Measurements from ENCODE around the gene RHOBTB1. TPM values are rescaled to one million over a fixed set of nuclear protein-coding genes. Genes with fewer than 3 reads are reported as not detected.

The RHOBTB1 gene
- total RNA-seq, 1 donor from 2014 or later: 15.8 TPM

- H3K9me3 Mint-ChIP-seq: peaks cover 3% of the 10 kb centered on the region
- H3K4me3 Mint-ChIP-seq: no peak overlapping the region
- no peak overlapping the region for H3K27ac Mint-ChIP-seq (ENCODE audit: unreplicated experiment)
- no peaks in the 10 kb centered on the region for H3K36me3 Mint-ChIP-seq (ENCODE audit: low read depth)
- H3K27me3 Mint-ChIP-seq (ENCODE audit: low read depth): no peaks in the 10 kb centered on the region
- DNase-seq (ENCODE audit: low read depth, low spot score): no peak
- H3K4me1 Mint-ChIP-seq: no peaks in the 10 kb centered on the region
- TF ChIP-seq, protein P1, sequence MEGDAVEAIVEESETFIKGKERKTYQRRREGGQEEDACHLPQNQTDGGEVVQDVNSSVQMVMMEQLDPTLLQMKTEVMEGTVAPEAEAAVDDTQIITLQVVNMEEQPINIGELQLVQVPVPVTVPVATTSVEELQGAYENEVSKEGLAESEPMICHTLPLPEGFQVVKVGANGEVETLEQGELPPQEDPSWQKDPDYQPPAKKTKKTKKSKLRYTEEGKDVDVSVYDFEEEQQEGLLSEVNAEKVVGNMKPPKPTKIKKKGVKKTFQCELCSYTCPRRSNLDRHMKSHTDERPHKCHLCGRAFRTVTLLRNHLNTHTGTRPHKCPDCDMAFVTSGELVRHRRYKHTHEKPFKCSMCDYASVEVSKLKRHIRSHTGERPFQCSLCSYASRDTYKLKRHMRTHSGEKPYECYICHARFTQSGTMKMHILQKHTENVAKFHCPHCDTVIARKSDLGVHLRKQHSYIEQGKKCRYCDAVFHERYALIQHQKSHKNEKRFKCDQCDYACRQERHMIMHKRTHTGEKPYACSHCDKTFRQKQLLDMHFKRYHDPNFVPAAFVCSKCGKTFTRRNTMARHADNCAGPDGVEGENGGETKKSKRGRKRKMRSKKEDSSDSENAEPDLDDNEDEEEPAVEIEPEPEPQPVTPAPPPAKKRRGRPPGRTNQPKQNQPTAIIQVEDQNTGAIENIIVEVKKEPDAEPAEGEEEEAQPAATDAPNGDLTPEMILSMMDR (conservative IDR thresholded peaks at IDR 0.05): no peak
These were observed 42.0 kb upstream of the RHOBTB1 start for GRCh38 chr10:60985951-60986350.

DNA sequence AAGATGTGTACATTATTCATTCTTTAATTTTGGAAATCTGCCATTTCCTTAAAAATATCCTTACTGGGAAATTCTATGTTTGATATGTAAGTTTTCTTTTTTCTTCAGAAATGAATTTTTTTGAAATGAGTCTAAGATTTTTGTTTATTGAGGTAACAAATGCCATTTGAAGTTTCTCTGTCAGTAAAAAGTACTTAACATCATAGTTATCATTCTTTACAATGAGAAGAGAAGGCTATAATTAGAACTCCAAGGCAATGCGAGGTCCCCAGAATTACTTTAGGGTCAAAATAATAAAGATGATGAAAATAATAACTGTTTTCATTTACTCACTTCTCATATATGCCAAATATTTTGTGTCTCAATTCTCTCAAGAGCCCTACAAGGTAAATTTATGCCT is 37.0 kb upstream of the RHOBTB1 start:
- no peak for DNase-seq (ENCODE audit: low read depth, low spot score)
- Mint-ChIP-seq H3K4me3 (no peak overlapping the region), H3K27me3 (ENCODE audit: low read depth) (no peaks in the 10 kb centered on the region), H3K27ac (ENCODE audit: unreplicated experiment) (no peak overlapping the region), H3K4me1 (peaks cover 8% of the 10 kb centered on the region), H3K36me3 (ENCODE audit: low read depth) (no peaks in the 10 kb centered on the region), H3K9me3 (peaks cover 5% of the 10 kb centered on the region)
- TF ChIP-seq, protein P1 (conservative IDR thresholded peaks at IDR 0.05): no peak

DNA sequence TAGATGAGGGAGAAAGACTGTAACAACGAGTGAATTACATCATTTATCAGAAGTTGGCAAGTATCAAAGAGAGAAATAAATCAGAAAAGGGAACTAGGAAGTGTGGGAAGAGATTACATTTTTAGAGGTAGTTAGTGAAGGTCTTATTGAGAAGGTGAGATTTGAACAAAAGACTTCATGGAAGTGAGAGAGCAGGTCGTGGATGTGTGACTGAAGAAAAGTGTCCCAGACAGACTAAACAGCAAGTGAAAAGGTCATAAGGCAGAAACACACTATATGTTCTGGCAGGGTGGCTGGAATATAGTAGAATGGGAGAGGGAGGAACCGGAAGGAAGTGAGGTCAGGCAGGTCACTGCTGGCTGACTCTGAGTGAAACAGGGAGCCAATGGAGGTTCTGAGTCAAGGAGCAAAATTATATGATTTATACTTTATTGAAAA is 35.7 kb upstream of the RHOBTB1 start:
- DNase-seq (ENCODE audit: low read depth, low spot score): no peak
- Mint-ChIP-seq H3K4me1 (peaks cover 8% of the 10 kb centered on the region), H3K27me3 (ENCODE audit: low read depth) (no peaks in the 10 kb centered on the region), H3K4me3 (no peak overlapping the region), H3K36me3 (ENCODE audit: low read depth) (no peaks in the 10 kb centered on the region), H3K9me3 (peaks cover 5% of the 10 kb centered on the region), H3K27ac (ENCODE audit: unreplicated experiment) (no peak overlapping the region)
- TF ChIP-seq, protein P1 (conservative IDR thresholded peaks at IDR 0.05): no peak

DNA sequence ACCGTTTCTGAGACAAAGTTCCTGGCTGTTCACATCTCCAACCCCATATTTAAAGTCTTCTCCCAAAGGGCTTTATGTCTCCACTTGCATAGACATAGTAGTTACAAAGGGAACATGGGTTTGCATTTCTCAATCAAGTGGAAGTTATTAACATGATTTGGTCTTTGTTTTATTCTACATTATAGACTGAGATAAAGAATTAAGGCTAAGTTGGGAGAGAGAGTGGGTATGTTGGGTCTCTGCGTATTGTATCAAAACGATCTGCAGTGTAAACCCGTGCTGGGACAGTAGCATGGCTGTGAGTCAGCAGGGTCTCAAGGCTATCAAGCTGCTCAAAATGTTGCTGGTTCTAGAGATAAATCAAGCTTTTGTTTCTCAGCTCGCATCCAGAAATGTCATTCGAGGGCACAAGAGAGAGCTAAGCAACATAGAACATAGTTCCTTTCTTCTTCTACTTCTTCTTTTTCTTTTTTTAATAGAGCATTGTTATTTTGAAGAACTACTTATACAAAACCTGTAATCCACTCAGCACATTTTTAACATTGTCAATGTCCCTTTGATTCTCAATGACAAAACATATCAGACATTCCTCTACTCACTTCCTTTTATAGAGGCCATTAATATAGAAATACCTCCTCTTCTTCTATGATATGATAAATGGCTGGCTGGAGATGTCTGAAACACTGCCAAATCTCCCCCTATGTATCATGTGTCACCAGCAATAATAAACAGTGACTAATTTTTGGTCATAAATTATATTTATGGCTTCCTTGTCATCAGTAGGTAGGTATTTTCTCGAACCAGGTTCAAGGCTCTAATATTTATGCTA is 34.5 kb upstream of the RHOBTB1 start:
- no peak for DNase-seq (ENCODE audit: low read depth, low spot score)
- peaks cover 5% of the 10 kb centered on the region for H3K9me3 Mint-ChIP-seq
- H3K4me1 Mint-ChIP-seq: peaks cover 8% of the 10 kb centered on the region
- no peak overlapping the region for H3K27ac Mint-ChIP-seq (ENCODE audit: unreplicated experiment)
- TF ChIP-seq, protein P1 (conservative IDR thresholded peaks at IDR 0.05): no peak
- H3K36me3 Mint-ChIP-seq (ENCODE audit: low read depth): no peaks in the 10 kb centered on the region
- H3K4me3 Mint-ChIP-seq: no peak overlapping the region
- no peaks in the 10 kb centered on the region for H3K27me3 Mint-ChIP-seq (ENCODE audit: low read depth)

DNA sequence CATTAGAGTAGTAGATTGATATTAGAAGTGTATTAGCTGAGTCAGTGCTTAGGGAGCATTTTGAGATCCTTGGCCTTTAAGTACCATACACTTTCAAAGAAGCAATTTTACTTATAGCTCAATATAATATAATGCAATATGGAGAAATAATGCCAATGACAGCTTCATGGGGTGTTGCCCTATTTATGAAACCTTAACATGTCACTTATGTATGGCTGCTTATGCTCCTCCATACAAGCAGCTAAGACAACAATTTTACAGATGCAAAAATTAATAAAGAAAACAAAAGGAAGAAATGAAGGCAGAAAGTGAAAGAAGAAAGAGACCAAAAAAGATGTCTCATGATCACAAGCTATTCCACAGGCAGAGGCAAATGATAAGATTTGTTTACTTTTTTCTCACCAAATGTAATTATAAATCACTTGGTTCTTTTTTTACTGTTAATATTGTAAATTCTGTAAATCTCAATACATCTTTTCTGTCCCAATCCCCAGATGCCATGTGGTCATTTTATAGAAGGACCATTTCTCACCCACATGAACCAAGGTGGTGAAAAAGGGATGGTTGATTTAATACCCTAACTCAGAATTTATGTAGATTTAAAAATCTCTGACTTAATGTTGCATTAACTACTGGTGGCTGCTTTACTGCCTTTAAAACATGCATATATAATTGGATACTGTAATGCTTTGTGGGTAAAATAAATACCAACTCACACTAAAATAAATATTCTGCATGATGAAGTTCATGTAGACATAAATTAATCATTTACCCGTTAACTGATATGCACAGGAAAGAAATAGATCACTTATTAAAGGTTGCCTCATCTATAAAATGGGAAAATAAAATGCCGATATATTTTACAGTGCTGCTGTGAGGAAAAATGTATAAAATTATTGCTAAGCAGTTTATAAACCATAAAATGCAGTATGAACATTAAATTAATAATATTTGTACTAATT is 33.5 kb upstream of the RHOBTB1 start:
- H3K4me1 Mint-ChIP-seq: peaks cover 8% of the 10 kb centered on the region
- no peaks in the 10 kb centered on the region for H3K36me3 Mint-ChIP-seq (ENCODE audit: low read depth)
- no peak overlapping the region for H3K27ac Mint-ChIP-seq (ENCODE audit: unreplicated experiment)
- no peaks in the 10 kb centered on the region for H3K27me3 Mint-ChIP-seq (ENCODE audit: low read depth)
- no peak overlapping the region for H3K4me3 Mint-ChIP-seq
- peaks cover 5% of the 10 kb centered on the region for H3K9me3 Mint-ChIP-seq
- no peak for DNase-seq (ENCODE audit: low read depth, low spot score)
- TF ChIP-seq, protein P1 (conservative IDR thresholded peaks at IDR 0.05): no peak
